Pericardium fibroblast (primary cell): Measurements from ENCODE around the gene OR11G2. TPM values are rescaled to one million over a fixed set of nuclear protein-coding genes. Genes with fewer than 3 reads are reported as not detected.

Source experiments
- total RNA-seq: library from RNA; depleted of rRNA; stranded (reverse); fragments of >200 nt; gene quantifications from 2 replicates; pipeline ENCODE4 v1.2.3, GENCODE V29; 2015

OR11G2 gene
- total RNA-seq = not detected in 2 replicates

DNA sequence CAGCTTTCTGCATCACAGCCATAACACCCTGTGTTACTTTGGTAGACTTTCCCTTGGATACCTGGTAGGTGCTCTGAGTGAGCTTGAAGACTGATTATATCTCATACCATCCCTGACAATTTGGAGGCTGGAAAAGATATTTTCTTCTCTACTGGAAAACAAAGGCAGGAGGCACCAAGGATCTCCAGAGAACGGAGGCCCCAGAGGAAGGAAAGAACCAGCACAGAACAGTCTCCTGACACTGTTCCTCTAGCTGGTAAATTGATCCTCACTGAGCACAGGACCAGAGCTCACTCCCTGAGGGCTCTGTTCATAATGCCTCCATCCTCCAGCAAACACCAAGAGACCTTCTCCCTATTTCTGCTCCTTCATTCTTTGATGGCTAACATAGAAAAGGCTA, at the start of gene OR11G2:
Gene OR11G2, plus strand, starts transcription at position 301 of the 400 bp plus-strand sequence. CDS start 6,542 bp downstream, outside the sequence.

DNA sequence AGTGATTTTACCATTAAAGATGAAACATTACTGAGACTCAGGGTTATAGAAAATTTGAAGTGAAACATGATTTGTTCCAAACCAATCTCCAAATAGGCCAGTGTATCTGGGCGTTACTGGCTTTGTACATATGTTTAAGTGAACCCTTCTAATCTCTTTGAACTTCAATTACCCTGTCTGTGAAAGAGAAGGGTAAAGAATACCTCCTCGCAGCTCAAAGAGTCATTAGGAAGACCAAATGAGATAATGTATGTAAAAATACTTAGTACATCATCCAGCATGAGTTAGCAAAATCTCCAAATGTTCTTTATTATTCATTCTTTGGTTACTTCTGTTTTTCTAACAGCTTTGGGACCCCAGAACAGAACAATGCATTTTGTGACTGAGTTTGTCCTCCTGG, 32.7 kb downstream of the OR11G2 start, which contains the start of gene OR11H6:
Gene OR11H6, plus strand, starts transcription at position 301 of the 400 bp plus-strand sequence. Its CDS starts 0 bp downstream, at position 301.

GRCh38 chr14:20228681-20229080, 38.0 kb downstream of the OR11G2 start, which contains the start of gene OR11H7:
TSS of gene OR11H7 (plus strand) at chr14:20228981.

Other genes starting within 250 kb of the OR11G2 start
- not detected in 2 replicates for gene OR4K15, start 215.3 kb upstream of the OR11G2 start, total RNA-seq
- not detected in 2 replicates for gene OR4Q2, start 188.7 kb upstream of the OR11G2 start, total RNA-seq
- not detected in 2 replicates for gene OR4K14, start 171.6 kb upstream of the OR11G2 start, total RNA-seq
- not detected in 2 replicates for gene OR4K13, start 154.9 kb upstream of the OR11G2 start, total RNA-seq
- gene OR4L1, start 130.9 kb upstream of the OR11G2 start, total RNA-seq = not detected in 2 replicates
- gene OR4K17, start 80.2 kb upstream of the OR11G2 start, total RNA-seq = not detected in 2 replicates
- gene OR4N5, start 52.1 kb upstream of the OR11G2 start, total RNA-seq = not detected in 2 replicates
- not detected in 2 replicates for gene OR11H6, start 32.8 kb downstream of the OR11G2 start, total RNA-seq
- not detected in 2 replicates for gene OR11H7, start 38.1 kb downstream of the OR11G2 start, total RNA-seq
- not detected in 2 replicates for gene OR11H4, start 48.4 kb downstream of the OR11G2 start, total RNA-seq
- 8.9 and 10.9 TPM in 2 replicates for gene TTC5, start 115.1 kb downstream of the OR11G2 start, total RNA-seq
- 53.8 and 68.6 TPM in 2 replicates for gene CCNB1IP1, start 142.4 kb downstream of the OR11G2 start, total RNA-seq
- 2.2 and 4.1 TPM in 2 replicates for gene PARP2, start 152.7 kb downstream of the OR11G2 start, total RNA-seq
- 8.9 and 10.3 TPM in 2 replicates for gene TEP1, start 222.6 kb downstream of the OR11G2 start, total RNA-seq
- gene KLHL33, start 245.3 kb downstream of the OR11G2 start, total RNA-seq = 0.09 and 0.12 TPM in 2 replicates